IMR-90 (cell line): ENCODE measurements around the gene F10. TPM values are rescaled to one million over a fixed set of nuclear protein-coding genes. Genes with fewer than 3 reads are reported as not detected.

Experiments
- ATAC-seq: fragments of 200-7000 bp; cut with Tn5 transposase; 2 replicates; pipeline ENCODE4 v1.9.1; 2020; ENCODE audit warnings: low read depth, mild to moderate bottlenecking, moderate library complexity
- BruUV-seq: library from RNA; stranded (reverse); fragments of 400-500 nt; replicated peaks from 2 replicates; lab custom pipeline; 2021; lab: Mats Ljungman, UMichigan
- CTCF ChIA-PET: fragments of 300-600 bp; formaldehyde crosslinking; extraction: SDS; loops from one replicate; lab custom pipeline; 2021; ENCODE audit warnings: antibody characterized with exemption; lab: Yijun Ruan, JAX
- POLR2A ChIA-PET: fragments of 300-600 bp; sonication (Branson Sonifier 250); formaldehyde crosslinking; loops from one replicate; lab custom pipeline; 2022; ENCODE audit warnings: antibody characterized with exemption; ENCODE audit not compliant: unreplicated experiment; lab: Charles Lee
- DNase-seq: peaks from one replicate; pipeline ENCODE4 v3.0.0; 2013
- H2AFZ ChIP-seq: replicated peaks from 2 replicates; pipeline ENCODE3; 2013; ENCODE audit warnings: low read length, mild to moderate bottlenecking; ENCODE audit not compliant: poor library complexity
- H2AK5ac ChIP-seq: 2 replicates; pipeline ENCODE4 v1.6.1; 2013; ENCODE audit warnings: low read depth, low read length, inconsistent platforms
- H2AK9ac ChIP-seq: replicated peaks from 2 replicates; pipeline ENCODE3; 2013; ENCODE audit warnings: mild to moderate bottlenecking, low read depth, low read length, moderate library complexity; ENCODE audit not compliant: poor library complexity
- H2BK120ac ChIP-seq: 2 replicates; pipeline ENCODE4 v1.6.1; 2013; ENCODE audit warnings: low read depth, low read length, inconsistent platforms
- H2BK15ac ChIP-seq: 3 replicates; pipeline ENCODE4 v1.6.1; 2013; ENCODE audit warnings: low read depth, low read length, inconsistent platforms
- H2BK20ac ChIP-seq: 2 replicates; pipeline ENCODE4 v1.6.1; 2013; ENCODE audit warnings: low read depth, mild to moderate bottlenecking, inconsistent platforms, low read length, moderate library complexity
- H2BK5ac ChIP-seq: 2 replicates; pipeline ENCODE4 v1.6.1; 2013; ENCODE audit warnings: mild to moderate bottlenecking, low read depth, low read length, inconsistent platforms; ENCODE audit not compliant: poor library complexity, severe bottlenecking
- H3K14ac ChIP-seq: replicated peaks from 2 replicates; pipeline ENCODE4 v1.6.1; 2013; ENCODE audit warnings: low read depth, low read length, inconsistent platforms
- H3K18ac ChIP-seq: 2 replicates; pipeline ENCODE4 v1.6.1; 2013; ENCODE audit warnings: low read depth, low read length, control low read depth
- H3K23ac ChIP-seq: 2 replicates; pipeline ENCODE4 v1.6.1; 2013; ENCODE audit warnings: low read depth, low read length, inconsistent platforms
- H3K27ac ChIP-seq: 2 replicates; pipeline ENCODE4 v1.5.1; 2013; ENCODE audit warnings: mild to moderate bottlenecking, control low read depth, low read length; ENCODE audit not compliant: insufficient read depth
- H3K27me3 ChIP-seq: 2 replicates; pipeline ENCODE4 v1.6.1; 2013; ENCODE audit warnings: low read length; ENCODE audit not compliant: control insufficient read depth, insufficient read depth
- H3K36me3 ChIP-seq: 2 replicates; pipeline ENCODE4 v1.6.1; 2013; ENCODE audit warnings: low read length, mixed read lengths; ENCODE audit not compliant: control insufficient read depth, insufficient read depth
- H3K4ac ChIP-seq: 2 replicates; pipeline ENCODE4 v1.6.1; 2013; ENCODE audit warnings: low read depth, low read length, inconsistent platforms
- H3K4me1 ChIP-seq: 2 replicates; pipeline ENCODE4 v1.6.1; 2013; ENCODE audit warnings: low read length, mixed read lengths; ENCODE audit not compliant: control insufficient read depth, insufficient read depth
- H3K4me2 ChIP-seq: 2 replicates; pipeline ENCODE4 v1.6.1; 2013; ENCODE audit warnings: low read depth, mild to moderate bottlenecking, control low read depth, low read length, moderate library complexity
- H3K4me3 ChIP-seq: 2 replicates; pipeline ENCODE4 v1.5.1; 2013; ENCODE audit warnings: low read depth, mild to moderate bottlenecking, control low read depth, low read length, moderate library complexity; ENCODE audit not compliant: insufficient read depth
- H3K56ac ChIP-seq: 2 replicates; pipeline ENCODE4 v1.6.1; 2013; ENCODE audit warnings: low read length, inconsistent platforms; ENCODE audit not compliant: insufficient read depth; ENCODE audit errors: extremely low read depth
- H3K79me1 ChIP-seq, 2 experiments: 2 replicates each; pipeline ENCODE4 v1.6.1; 2013; ENCODE audit warnings: low read length in 2 of 2, inconsistent platforms in 1 of 2, low read depth in 1 of 2
- H3K9ac ChIP-seq: 2 replicates; pipeline ENCODE4 v1.6.1; 2013; ENCODE audit warnings: low read depth, low read length, control low read depth
- H3K9me1 ChIP-seq: 2 replicates; pipeline ENCODE4 v1.6.1; 2013; ENCODE audit warnings: low read length, inconsistent platforms; ENCODE audit not compliant: insufficient read depth
- H3K9me3 ChIP-seq: 2 replicates; pipeline ENCODE4 v1.6.1; 2013; ENCODE audit warnings: low read length; ENCODE audit not compliant: control insufficient read depth, insufficient read depth
- H4K20me1 ChIP-seq: 2 replicates; pipeline ENCODE4 v1.6.1; 2013; ENCODE audit warnings: low read length, inconsistent platforms; ENCODE audit not compliant: insufficient read depth
- H4K5ac ChIP-seq: 2 replicates; pipeline ENCODE4 v1.6.1; 2013; ENCODE audit warnings: mild to moderate bottlenecking, low read depth, low read length, control low read depth
- H4K8ac ChIP-seq, 2 experiments: 2 replicates each; pipeline ENCODE4 v1.6.1; 2013; ENCODE audit warnings: low read depth in 2 of 2, low read length in 2 of 2, control low read depth in 1 of 2, inconsistent platforms in 1 of 2
- H4K91ac ChIP-seq: 2 replicates; pipeline ENCODE4 v1.6.1; 2013; ENCODE audit warnings: low read depth, low read length, inconsistent platforms; ENCODE audit not compliant: insufficient read depth
- BHLHE40 ChIP-seq: fragments of 150-350 bp; IDR thresholded peaks from 2 replicates; pipeline ENCODE4 v1.6.1; 2016; ENCODE audit warnings: mild to moderate bottlenecking, low read depth, low read length
- MAZ ChIP-seq: IDR thresholded peaks from 2 replicates; pipeline ENCODE4 v1.6.1; 2012; ENCODE audit warnings: low read depth, mild to moderate bottlenecking, low read length, improper control_type of control experiment, moderate library complexity, borderline replicate concordance
- MXI1 ChIP-seq: IDR thresholded peaks from 2 replicates; pipeline ENCODE4 v1.6.1; 2012; ENCODE audit warnings: low read depth, mild to moderate bottlenecking, low read length, moderate library complexity, borderline replicate concordance
- NFE2L2 ChIP-seq: fragments of 150-350 bp; IDR thresholded peaks from 2 replicates; pipeline ENCODE4 v1.6.1; 2016; ENCODE audit warnings: low read depth, mild to moderate bottlenecking, low read length
- RAD21 ChIP-seq: IDR thresholded peaks from 2 replicates; pipeline ENCODE4 v1.6.1; 2012; ENCODE audit warnings: low read length, improper control_type of control experiment
- RFX5 ChIP-seq: IDR thresholded peaks from 2 replicates; pipeline ENCODE4 v1.8.0; 2012; ENCODE audit warnings: low read depth, mild to moderate bottlenecking, low read length, moderate library complexity
- SMC3 ChIP-seq: fragments of 150-350 bp; IDR thresholded peaks from 2 replicates; pipeline ENCODE4 v1.6.1; 2016; ENCODE audit warnings: low read depth, mild to moderate bottlenecking, antibody characterized with exemption, low read length, moderate library complexity
- WGBS, 2 experiments: methylation state at CpG; one replicate each; pipeline versions ENCODE4 v1.1.5 to v1.1.7; 2013; ENCODE audit warnings: missing lambda C conversion rate in 2 of 2; ENCODE audit not compliant: insufficient read length in 1 of 2; ENCODE audit errors: extremely low coverage in 2 of 2; 5-methylcytosine and 5-hydroxymethylcytosine counted together
- dilution Hi-C: fragments of 300-500 bp; cut with HindIII; formaldehyde crosslinking; loops from one replicate; pipeline ENCODE4 v1.14.3; 2018; ENCODE audit warnings: low sequenced_read_pairs; ENCODE audit not compliant: unreplicated experiment
- in situ Hi-C: fragments of 300-500 bp; cut with MboI; formaldehyde crosslinking; loops from 3 replicates; pipeline ENCODE4 v1.14.3; 2019; ENCODE audit warnings: low sequenced_read_pairs, inconsistent platforms, mixed read lengths
- intact Hi-C: fragments of 100-400 bp; cut with micrococcal nuclease; formaldehyde crosslinking; loops from 2 replicates; pipeline ENCODE4 v1.10.0; 2022
- polyA plus RNA-seq, 3 experiments: library from polyadenylated mRNA; depleted of rRNA; stranded (reverse); fragments of >200 nt; gene quantifications; 2 replicates each; pipeline ENCODE4 v1.2.3, GENCODE V29; 2012; ENCODE audit warnings: low replicate concordance in 1 of 3
- total RNA-seq: library from RNA; depleted of rRNA; stranded (reverse); fragments of >200 nt; gene quantifications from 2 replicates; pipeline ENCODE4 v1.2.3, GENCODE V29; 2012

Gene F10
- total and polyA plus RNA-seq, 2 of the 4 experiments (the other 2 are of a cell fraction) = 9.1 to 19.5 TPM

- H4K91ac ChIP-seq = no peak overlapping the region
- H2BK20ac ChIP-seq = no peak overlapping the region
- dilution Hi-C loops = no loop called here
- H3K9me1 ChIP-seq = no peaks in the 10 kb centered on the region
- no peak overlapping the region for H3K18ac ChIP-seq
- H3K14ac ChIP-seq = no peak overlapping the region
- H4K8ac ChIP-seq = no peak overlapping the region
- POLR2A ChIA-PET = interaction anchor here (0.6 kb wide), 1 partner anchor 172 kb away, joined by 18 read pairs; no protein-coding TSS in a partner anchor
- no peak overlapping the region for H2BK5ac ChIP-seq
- H2AK5ac ChIP-seq = no peak overlapping the region
- DNase-seq (no peak), ATAC-seq (no peak)
- no peak for TF ChIP-seq MAZ
- no peak for TF ChIP-seq NFE2L2
- TF ChIP-seq BHLHE40 = no peak
- TF ChIP-seq RFX5 = no peak
- TF ChIP-seq RAD21 = no peak
- no peak for TF ChIP-seq MXI1
- no peak for TF ChIP-seq SMC3
- no peak overlapping the region for H4K5ac ChIP-seq
- WGBS, 2 experiments = 82% methylated on average over 31 of the region's 40 CpGs; no CpG with 5 or more reads in 1 of the 2 experiments
- H2AFZ ChIP-seq = no peak overlapping the region
- H2AK9ac ChIP-seq = no peak overlapping the region
- H3K4me1 ChIP-seq = no peaks in the 10 kb centered on the region
- H3K9me3 ChIP-seq = no peaks in the 10 kb centered on the region; the same call in 1 of the 2 replicates
- no peak overlapping the region for H2BK120ac ChIP-seq
- intact Hi-C loops = no loop called here
- no peak overlapping the region for H3K4ac ChIP-seq
- no peak overlapping the region for H3K4me2 ChIP-seq
- peaks cover 53% of the 10 kb centered on the region for H3K27me3 ChIP-seq
- no peak overlapping the region for H3K56ac ChIP-seq
- H3K27ac ChIP-seq = no peak overlapping the region
- no peaks in the 10 kb centered on the region for H4K20me1 ChIP-seq
- no TSS peak for BruUV-seq
- no peak overlapping the region for H3K9ac ChIP-seq
- CTCF ChIA-PET = no interaction called here
- H2BK15ac ChIP-seq = no peak overlapping the region
- no peaks in the 10 kb centered on the region for H3K36me3 ChIP-seq
- H3K79me1 ChIP-seq = no peaks in the 10 kb centered on the region
- H3K4me3 ChIP-seq = no peak overlapping the region
- in situ Hi-C loops = no loop called here
- H3K23ac ChIP-seq = no peak overlapping the region
Observed at GRCh38 chr13:113087923-113088690, 34.5 kb upstream of the F10 start.
